K562 (cell line): ENCODE results near the gene DOCK6. TPM values are rescaled to one million over a fixed set of nuclear protein-coding genes. Genes with fewer than 3 reads are reported as not detected.

ENCODE experiments used
- ATAC-seq: fragments of 200-7000 bp; cut with Tn5 transposase; 3 replicates; pipeline ENCODE4 v1.9.1; 2020; ENCODE audit warnings: moderate library complexity
- BruUV-seq: library from RNA; stranded (reverse); fragments of 400-500 nt; replicated peaks from 2 replicates; lab custom pipeline; 2021; lab: Mats Ljungman, UMichigan
- CTCF ChIA-PET: fragments of 300-600 bp; formaldehyde crosslinking; extraction: SDS; loops from one replicate; lab custom pipeline; 2021; ENCODE audit warnings: low intra/inter-chr PET ratio; lab: Yijun Ruan, JAX
- POLR2A ChIA-PET: fragments of 300-600, 350-650 bp; sonication (Branson Sonifier 250); formaldehyde crosslinking; extraction: SDS; loops from one replicate; lab custom pipeline; 2021; ENCODE audit warnings: antibody characterized with exemption, inconsistent platforms; lab: Yijun Ruan, JAX
- DNase-seq, 4 experiments: peaks; one replicate each; pipeline versions ENCODE4 v3.0.0 to v3.0.0-alpha.2; 2011 to 2018; ENCODE audit warnings: low spot score in 3 of 4, mixed read lengths in 3 of 4; ENCODE audit errors: extremely low read depth in 1 of 4
- FAIRE-seq: peaks from 2 replicates; lab custom pipeline; 2011; peaks lifted over from hg19 to GRCh38; lab: Jason Lieb, UNC
- H2AFZ ChIP-seq: 2 replicates; pipeline ENCODE4 v1.6.0; 2011; ENCODE audit warnings: low read depth, low read length, control low read depth, inconsistent platforms
- H3K27ac ChIP-seq: fragments of 200-600 bp; 3 replicates; pipeline ENCODE4 v1.8.0; 2011; ENCODE audit warnings: low read depth, mild to moderate bottlenecking, control low read depth, inconsistent platforms, low read length, moderate library complexity, mixed read lengths; ENCODE audit errors: extremely low read depth
- H3K27me3 ChIP-seq, 2 experiments: fragments of 300-600 bp in 1 of 2; 2 replicates in 1 of 2; 3 replicates in 1 of 2; pipeline versions ENCODE4 v1.6.0 to v1.8.0; 2011; ENCODE audit warnings: inconsistent platforms in 2 of 2, low read length in 2 of 2, mild to moderate bottlenecking in 1 of 2, mixed read lengths in 1 of 2, moderate library complexity in 1 of 2; ENCODE audit not compliant: control insufficient read depth in 2 of 2, insufficient read depth in 2 of 2
- H3K36me3 ChIP-seq: fragments of 300-600 bp; 3 replicates; pipeline ENCODE4 v1.8.0; 2011; ENCODE audit warnings: mild to moderate bottlenecking, low read length, inconsistent platforms; ENCODE audit not compliant: control insufficient read depth, insufficient read depth
- H3K4me1 ChIP-seq, 2 experiments: fragments of 200-600 bp in 1 of 2; replicated peaks in 1 of 2; 2 replicates in 1 of 2; 3 replicates in 1 of 2; pipeline versions ENCODE4 v1.5.1 to v1.8.0; 2011; ENCODE audit warnings: inconsistent platforms in 2 of 2, low read length in 2 of 2, mild to moderate bottlenecking in 1 of 2, mixed read lengths in 1 of 2, moderate library complexity in 1 of 2; ENCODE audit not compliant: control insufficient read depth in 2 of 2, insufficient read depth in 2 of 2
- H3K4me2 ChIP-seq: 2 replicates; pipeline ENCODE4 v1.6.1; 2011; ENCODE audit warnings: low read length, control low read depth, inconsistent platforms, mixed read lengths; ENCODE audit not compliant: insufficient read depth
- H3K4me3 ChIP-seq: fragments of 200-600 bp; sonication (generic), shearing (Covaris generic); 2 replicates; pipeline ENCODE4 v1.5.1; 2016; ENCODE audit warnings: control low read depth, inconsistent platforms
- H3K79me2 ChIP-seq: fragments of 200-600 bp; 3 replicates; pipeline ENCODE4 v1.8.0; 2011; ENCODE audit warnings: low read length, inconsistent platforms; ENCODE audit not compliant: control insufficient read depth, insufficient read depth
- H3K9ac ChIP-seq, 2 experiments: 2 replicates each; pipeline versions ENCODE4 v1.6.0 to v1.6.1; 2011; ENCODE audit warnings: low read depth in 2 of 2, low read length in 2 of 2, control low read depth in 1 of 2, inconsistent platforms in 1 of 2, mild to moderate bottlenecking in 1 of 2, mixed read lengths in 1 of 2; ENCODE audit not compliant: insufficient read depth in 1 of 2
- H3K9me1 ChIP-seq: one replicate; pipeline ENCODE4 v1.6.0; 2011; ENCODE audit warnings: inconsistent platforms, mild to moderate bottlenecking, low read length, moderate library complexity; ENCODE audit not compliant: control insufficient read depth, insufficient read depth
- H3K9me3 ChIP-seq: replicated peaks from 2 replicates; pipeline ENCODE4 v1.5.1; 2011; ENCODE audit warnings: low read depth, low read length, inconsistent platforms; ENCODE audit not compliant: control insufficient read depth, insufficient read depth
- H4K20me1 ChIP-seq: replicated peaks from 2 replicates; pipeline ENCODE4 v1.6.1; 2011; ENCODE audit warnings: low read length, inconsistent platforms, mixed read lengths; ENCODE audit not compliant: control insufficient read depth, insufficient read depth
- WGBS: fragments of 100-300 bp; shearing (Covaris generic); methylation state at CpG from one replicate; pipeline ENCODE4 v1.1.6; 2016; ENCODE audit warnings: low coverage, mixed read lengths; ENCODE audit not compliant: insufficient coverage; ENCODE audit errors: missing lambda C conversion rate; 5-methylcytosine and 5-hydroxymethylcytosine counted together
- in situ Hi-C: fragments of 300-500 bp; cut with MboI; formaldehyde crosslinking; loops from 4 replicates; pipeline ENCODE4 v1.15.0; 2018; ENCODE audit warnings: inconsistent platforms, mixed read lengths
- intact Hi-C: fragments of 100-400 bp; cut with micrococcal nuclease; formaldehyde crosslinking; loops from 2 replicates; pipeline ENCODE4 v1.14.2; 2022
- polyA plus RNA-seq, 8 experiments: library from polyadenylated mRNA; depleted of rRNA in 4 of 8; stranded (reverse) in 5 of 8; unstranded in 3 of 8; fragments of >200 nt; fragmentation: Nextera tagmentation in 2 of 8; fragmentation: Illumina TruSeq in 1 of 8; extraction: Ambion mirVana in 2 of 8; extraction: Trizol in 1 of 8; gene quantifications; 2 replicates each; pipeline versions ENCODE4 v1.2.1 to v1.2.3, GENCODE V29; 2011 to 2014; ENCODE audit warnings: inconsistent platforms in 1 of 8, missing spikeins in 1 of 8
- total RNA-seq, 7 experiments: library from RNA; depleted of rRNA in 6 of 7; stranded (reverse); fragments of >200 nt in 6 of 7; fragmentation: Illumina TruSeq in 2 of 7; extraction: Trizol in 2 of 7; gene quantifications; 2 replicates each; pipeline versions ENCODE4 v1.2.1 to v1.2.3, GENCODE V29; 2011 to 2021; ENCODE audit warnings: low replicate concordance in 1 of 7
- TF ChIP-seq, protein P1 (sequence below), 2 experiments: fragments of 450-650 bp in 1 of 2; sonication (generic) in 1 of 2; formaldehyde crosslinking in 1 of 2; IDR thresholded peaks; 2 replicates each; pipeline versions ENCODE4 v1.7.1 to v1.9.0; 2016 to 2022; ENCODE audit warnings: inconsistent platforms in 1 of 2, mild to moderate bottlenecking in 1 of 2, missing genetic modification reagents in 1 of 2
- TF ChIP-seq, protein P2 (sequence below): sonication (generic); formaldehyde crosslinking; IDR thresholded peaks from 2 replicates; pipeline ENCODE4 v1.8.1; 2023; ENCODE audit warnings: missing genetic modification reagents, mild to moderate bottlenecking, borderline replicate concordance

DOCK6 gene
- total and polyA plus RNA-seq, 9 of the 15 experiments (the other 6 are each of a cell fraction or from before 2014, with no cell fraction given), result 0.35 to 19.3 (median 3.8) TPM

DNA sequence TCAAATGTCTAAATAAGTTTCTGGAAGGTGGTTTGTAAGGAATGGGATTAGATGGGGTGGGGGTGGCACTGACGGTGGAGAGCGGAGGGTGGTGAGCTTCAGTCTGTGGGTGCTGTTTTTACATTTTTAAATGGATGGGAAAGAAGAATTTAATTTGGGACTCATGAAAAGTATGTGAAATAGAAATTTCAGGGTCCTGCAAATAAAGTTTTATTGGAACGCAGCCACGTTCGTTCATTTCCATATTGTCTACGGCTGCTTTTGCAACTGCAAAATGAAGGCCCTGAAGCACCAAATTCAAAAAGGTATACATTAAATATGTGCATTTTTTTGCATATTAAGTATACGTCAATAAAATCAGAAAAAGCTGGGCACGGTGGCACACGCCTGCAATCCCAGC is 74.9 kb downstream of the DOCK6 start:
- Histone ChIP-seq H3K9me3 (0 out of 2 replicates have a peak, but pooled peaks cover 1% of the 10 kb centered on the region), H3K79me2 (no peaks in the 10 kb centered on the region), H3K4me3 (no peak overlapping the region), H3K27me3 (no peaks in the 10 kb centered on the region), H4K20me1 (no peaks in the 10 kb centered on the region), H3K4me2 (no peak overlapping the region), H3K27ac (no peak overlapping the region), H2AFZ (no peak overlapping the region), H3K4me1 (peaks cover 9 to 24% of the 10 kb centered on the region in 2 experiments; a peak in 4 of 5 replicates), H3K9me1 (peaks cover 2% of the 10 kb centered on the region), H3K36me3 (peaks cover 27% of the 10 kb centered on the region), H3K9ac (no peak overlapping the region)
- ChIA-PET CTCF (no interaction called here), POLR2A (interaction anchor here (0.6 to 0.9 kb wide), 2 partner anchors 11 to 64 kb away, joined by 3 read pairs; no protein-coding TSS in a partner anchor)
- no peak for FAIRE-seq
- ATAC-seq, result no peak
- intact Hi-C loops (no loop called here), in situ Hi-C loops (no loop called here)
- 95% methylated on average over 9 of the region's 9 CpGs for WGBS
- DNase-seq, result no peak
- BruUV-seq, result no TSS peak
- TF ChIP-seq, protein P1, sequence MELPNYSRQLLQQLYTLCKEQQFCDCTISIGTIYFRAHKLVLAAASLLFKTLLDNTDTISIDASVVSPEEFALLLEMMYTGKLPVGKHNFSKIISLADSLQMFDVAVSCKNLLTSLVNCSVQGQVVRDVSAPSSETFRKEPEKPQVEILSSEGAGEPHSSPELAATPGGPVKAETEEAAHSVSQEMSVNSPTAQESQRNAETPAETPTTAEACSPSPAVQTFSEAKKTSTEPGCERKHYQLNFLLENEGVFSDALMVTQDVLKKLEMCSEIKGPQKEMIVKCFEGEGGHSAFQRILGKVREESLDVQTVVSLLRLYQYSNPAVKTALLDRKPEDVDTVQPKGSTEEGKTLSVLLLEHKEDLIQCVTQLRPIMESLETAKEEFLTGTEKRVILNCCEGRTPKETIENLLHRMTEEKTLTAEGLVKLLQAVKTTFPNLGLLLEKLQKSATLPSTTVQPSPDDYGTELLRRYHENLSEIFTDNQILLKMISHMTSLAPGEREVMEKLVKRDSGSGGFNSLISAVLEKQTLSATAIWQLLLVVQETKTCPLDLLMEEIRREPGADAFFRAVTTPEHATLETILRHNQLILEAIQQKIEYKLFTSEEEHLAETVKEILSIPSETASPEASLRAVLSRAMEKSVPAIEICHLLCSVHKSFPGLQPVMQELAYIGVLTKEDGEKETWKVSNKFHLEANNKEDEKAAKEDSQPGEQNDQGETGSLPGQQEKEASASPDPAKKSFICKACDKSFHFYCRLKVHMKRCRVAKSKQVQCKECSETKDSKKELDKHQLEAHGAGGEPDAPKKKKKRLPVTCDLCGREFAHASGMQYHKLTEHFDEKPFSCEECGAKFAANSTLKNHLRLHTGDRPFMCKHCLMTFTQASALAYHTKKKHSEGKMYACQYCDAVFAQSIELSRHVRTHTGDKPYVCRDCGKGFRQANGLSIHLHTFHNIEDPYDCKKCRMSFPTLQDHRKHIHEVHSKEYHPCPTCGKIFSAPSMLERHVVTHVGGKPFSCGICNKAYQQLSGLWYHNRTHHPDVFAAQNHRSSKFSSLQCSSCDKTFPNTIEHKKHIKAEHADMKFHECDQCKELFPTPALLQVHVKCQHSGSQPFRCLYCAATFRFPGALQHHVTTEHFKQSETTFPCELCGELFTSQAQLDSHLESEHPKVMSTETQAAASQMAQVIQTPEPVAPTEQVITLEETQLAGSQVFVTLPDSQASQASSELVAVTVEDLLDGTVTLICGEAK (IDR thresholded peaks at IDR 0.05), result peak; percentile 86
- TF ChIP-seq, protein P1 (CRISPR knock-in tag; IDR thresholded peaks at IDR 0.05), result peak; percentile 64
- TF ChIP-seq, protein P2, sequence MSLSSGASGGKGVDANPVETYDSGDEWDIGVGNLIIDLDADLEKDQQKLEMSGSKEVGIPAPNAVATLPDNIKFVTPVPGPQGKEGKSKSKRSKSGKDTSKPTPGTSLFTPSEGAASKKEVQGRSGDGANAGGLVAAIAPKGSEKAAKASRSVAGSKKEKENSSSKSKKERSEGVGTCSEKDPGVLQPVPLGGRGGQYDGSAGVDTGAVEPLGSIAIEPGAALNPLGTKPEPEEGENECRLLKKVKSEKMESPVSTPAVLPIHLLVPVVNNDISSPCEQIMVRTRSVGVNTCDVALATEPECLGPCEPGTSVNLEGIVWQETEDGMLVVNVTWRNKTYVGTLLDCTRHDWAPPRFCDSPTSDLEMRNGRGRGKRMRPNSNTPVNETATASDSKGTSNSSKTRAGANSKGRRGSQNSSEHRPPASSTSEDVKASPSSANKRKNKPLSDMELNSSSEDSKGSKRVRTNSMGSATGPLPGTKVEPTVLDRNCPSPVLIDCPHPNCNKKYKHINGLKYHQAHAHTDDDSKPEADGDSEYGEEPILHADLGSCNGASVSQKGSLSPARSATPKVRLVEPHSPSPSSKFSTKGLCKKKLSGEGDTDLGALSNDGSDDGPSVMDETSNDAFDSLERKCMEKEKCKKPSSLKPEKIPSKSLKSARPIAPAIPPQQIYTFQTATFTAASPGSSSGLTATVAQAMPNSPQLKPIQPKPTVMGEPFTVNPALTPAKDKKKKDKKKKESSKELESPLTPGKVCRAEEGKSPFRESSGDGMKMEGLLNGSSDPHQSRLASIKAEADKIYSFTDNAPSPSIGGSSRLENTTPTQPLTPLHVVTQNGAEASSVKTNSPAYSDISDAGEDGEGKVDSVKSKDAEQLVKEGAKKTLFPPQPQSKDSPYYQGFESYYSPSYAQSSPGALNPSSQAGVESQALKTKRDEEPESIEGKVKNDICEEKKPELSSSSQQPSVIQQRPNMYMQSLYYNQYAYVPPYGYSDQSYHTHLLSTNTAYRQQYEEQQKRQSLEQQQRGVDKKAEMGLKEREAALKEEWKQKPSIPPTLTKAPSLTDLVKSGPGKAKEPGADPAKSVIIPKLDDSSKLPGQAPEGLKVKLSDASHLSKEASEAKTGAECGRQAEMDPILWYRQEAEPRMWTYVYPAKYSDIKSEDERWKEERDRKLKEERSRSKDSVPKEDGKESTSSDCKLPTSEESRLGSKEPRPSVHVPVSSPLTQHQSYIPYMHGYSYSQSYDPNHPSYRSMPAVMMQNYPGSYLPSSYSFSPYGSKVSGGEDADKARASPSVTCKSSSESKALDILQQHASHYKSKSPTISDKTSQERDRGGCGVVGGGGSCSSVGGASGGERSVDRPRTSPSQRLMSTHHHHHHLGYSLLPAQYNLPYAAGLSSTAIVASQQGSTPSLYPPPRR (CRISPR knock-in tag), result no peak
